ENCODE data around the gene CATSPERE.
A peak's percentile ranks its signal among the peaks of the same experiment; 100 is the strongest.

The CATSPERE gene

GRCh38 chr1:244614879-244615278 lies 153.8 kb downstream of the CATSPERE start:
- Mint-ChIP-seq H3K27ac (no peak overlapping the region), H3K4me1 (no peaks in the 10 kb centered on the region), H3K9me3 (no peaks in the 10 kb centered on the region), H3K36me3 (peaks cover 15% of the 10 kb centered on the region), H3K27me3 (no peaks in the 10 kb centered on the region), H3K4me3 (no peak overlapping the region)
- ATAC-seq, result no peak

DNA sequence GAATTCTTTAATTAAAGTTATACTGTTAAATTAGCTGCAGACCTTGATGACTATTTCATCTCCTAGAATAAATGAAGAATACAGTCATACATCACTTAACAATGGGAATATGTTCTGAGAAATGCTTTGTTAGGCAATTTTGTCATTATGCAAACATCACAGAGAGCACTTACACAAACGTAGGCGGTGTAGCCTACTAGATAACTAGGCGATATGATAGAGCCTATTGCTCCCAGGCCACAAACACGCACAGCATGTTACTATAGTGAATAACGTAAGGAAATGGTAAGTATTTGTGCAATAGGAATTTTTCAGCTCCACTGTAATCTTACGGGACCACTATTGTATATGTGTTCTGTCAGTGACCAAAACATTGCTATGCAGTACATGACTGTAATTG lies 154.2 kb downstream of the CATSPERE start:
- Mint-ChIP-seq H3K27me3 (no peaks in the 10 kb centered on the region), H3K4me1 (no peaks in the 10 kb centered on the region), H3K9me3 (no peaks in the 10 kb centered on the region), H3K27ac (no peak overlapping the region), H3K4me3 (no peak overlapping the region), H3K36me3 (peaks cover 15% of the 10 kb centered on the region)
- no peak for ATAC-seq

GRCh38 chr1:244626709-244627108 lies 165.6 kb downstream of the CATSPERE start:
- H3K27ac Mint-ChIP-seq, result no peak overlapping the region
- H3K27me3 Mint-ChIP-seq, result peaks cover 13% of the 10 kb centered on the region
- peaks cover 5% of the 10 kb centered on the region for H3K36me3 Mint-ChIP-seq
- H3K4me1 Mint-ChIP-seq, result no peaks in the 10 kb centered on the region
- no peak overlapping the region for H3K4me3 Mint-ChIP-seq
- no peak for ATAC-seq
- H3K9me3 Mint-ChIP-seq, result no peaks in the 10 kb centered on the region

GRCh38 chr1:244628789-244629188 lies 167.7 kb downstream of the CATSPERE start:
- no peak for ATAC-seq
- peaks cover 7% of the 10 kb centered on the region for H3K36me3 Mint-ChIP-seq
- H3K27me3 Mint-ChIP-seq, result peaks cover 15% of the 10 kb centered on the region

DNA sequence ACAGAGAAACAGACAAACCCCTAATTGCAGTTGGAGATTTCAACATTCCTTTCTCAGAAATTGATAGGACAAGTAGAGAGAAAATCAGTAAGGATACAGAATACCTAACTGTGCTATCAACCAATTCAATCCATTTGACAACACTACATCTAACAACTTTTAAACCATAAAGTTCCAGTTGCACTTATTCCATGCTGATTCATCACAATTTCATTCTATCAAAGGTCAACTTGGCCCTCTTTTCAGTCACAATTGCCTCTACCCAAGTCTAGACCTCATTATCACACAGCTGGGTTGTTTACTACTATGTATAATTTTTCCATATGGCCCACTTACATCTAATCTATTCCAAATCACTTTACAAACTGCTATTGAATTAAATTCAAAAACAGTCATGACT lies 172.1 kb downstream of the CATSPERE start:
- H3K27me3 Mint-ChIP-seq, result peaks cover 7% of the 10 kb centered on the region
- H3K4me1 Mint-ChIP-seq, result no peaks in the 10 kb centered on the region
- no peak overlapping the region for H3K27ac Mint-ChIP-seq
- peaks cover 7% of the 10 kb centered on the region for H3K36me3 Mint-ChIP-seq
- H3K9me3 Mint-ChIP-seq, result no peaks in the 10 kb centered on the region
- H3K4me3 Mint-ChIP-seq, result no peak overlapping the region
- no peak for ATAC-seq

More at GRCh38 chr1:244628789-244629188, 167.7 kb downstream of the CATSPERE start:
- Mint-ChIP-seq H3K27ac (no peak overlapping the region), H3K4me1 (no peaks in the 10 kb centered on the region), H3K4me3 (no peak overlapping the region), H3K9me3 (no peaks in the 10 kb centered on the region)

GRCh38 chr1:244634546-244634945 lies 173.5 kb downstream of the CATSPERE start:
- no peaks in the 10 kb centered on the region for H3K4me1 Mint-ChIP-seq
- H3K27ac Mint-ChIP-seq, result no peak overlapping the region
- peaks cover 7% of the 10 kb centered on the region for H3K27me3 Mint-ChIP-seq
- H3K4me3 Mint-ChIP-seq, result no peak overlapping the region
- H3K9me3 Mint-ChIP-seq, result no peaks in the 10 kb centered on the region
- peaks cover 7% of the 10 kb centered on the region for H3K36me3 Mint-ChIP-seq
- no peak for ATAC-seq

DNA sequence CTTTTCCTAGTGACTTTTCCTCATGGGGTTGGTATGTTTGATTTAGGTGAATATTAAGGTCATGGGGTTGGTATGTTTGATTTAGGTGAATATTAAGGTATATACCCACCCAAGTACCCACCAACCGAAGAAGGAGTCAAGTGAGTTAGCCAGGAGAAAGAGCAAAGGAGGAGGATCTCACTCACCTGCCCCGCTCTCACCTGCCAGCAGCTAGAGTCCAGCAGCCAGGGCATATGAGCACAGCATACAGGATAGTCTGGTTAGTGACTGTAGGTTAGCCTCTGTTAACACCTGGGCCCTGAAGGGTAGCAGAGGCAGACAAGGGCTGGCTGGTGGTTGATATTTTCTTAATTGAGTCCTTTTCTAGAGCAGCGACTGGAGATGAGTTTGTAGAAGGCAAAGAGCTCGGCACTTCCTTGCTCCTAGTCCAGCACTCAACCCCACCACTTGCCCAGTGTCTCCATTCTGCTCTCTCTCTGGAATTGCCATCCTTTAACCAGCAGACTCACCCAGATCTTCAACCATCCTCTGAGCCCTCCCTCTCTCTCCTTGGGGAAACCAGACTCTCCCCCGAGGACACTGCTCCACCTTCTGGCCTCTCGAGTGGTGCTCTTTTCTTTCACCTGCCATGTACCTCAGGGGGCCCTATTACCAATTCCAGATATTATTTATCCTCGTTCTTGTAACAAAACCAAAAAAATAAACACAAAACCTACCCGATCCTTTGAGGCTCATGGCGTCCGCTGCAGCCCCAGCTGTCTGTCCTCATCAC lies 175.6 kb downstream of the CATSPERE start:
- Mint-ChIP-seq H3K27ac (no peak overlapping the region), H3K4me1 (no peaks in the 10 kb centered on the region), H3K27me3 (peaks cover 3% of the 10 kb centered on the region), H3K36me3 (peaks cover 2% of the 10 kb centered on the region), H3K9me3 (no peaks in the 10 kb centered on the region), H3K4me3 (no peak overlapping the region)
- no peak for ATAC-seq

DNA sequence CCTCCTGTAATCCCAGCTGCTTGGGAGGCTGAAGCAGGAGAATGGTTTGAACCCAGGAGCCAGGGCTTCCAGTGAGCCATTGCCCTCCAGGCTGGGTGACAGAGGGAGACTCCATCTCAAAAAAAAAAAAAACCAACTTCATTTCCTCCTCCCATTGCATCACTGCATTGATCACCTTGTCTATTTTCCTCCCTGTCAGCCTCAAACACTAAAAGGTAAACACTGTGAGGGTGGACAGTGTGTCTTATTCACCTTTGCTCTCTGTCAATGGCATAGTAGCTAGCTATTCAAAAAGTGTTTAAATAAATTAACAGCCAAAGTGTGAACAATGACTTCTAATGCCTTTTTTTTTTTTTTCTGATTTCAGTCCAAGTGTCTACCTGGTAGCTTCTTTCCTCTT lies 178.5 kb downstream of the CATSPERE start:
- no peak overlapping the region for H3K27ac Mint-ChIP-seq
- no peaks in the 10 kb centered on the region for H3K4me1 Mint-ChIP-seq
- ATAC-seq, result no peak
- no peaks in the 10 kb centered on the region for H3K27me3 Mint-ChIP-seq
- H3K9me3 Mint-ChIP-seq, result no peaks in the 10 kb centered on the region
- no peaks in the 10 kb centered on the region for H3K36me3 Mint-ChIP-seq
- H3K4me3 Mint-ChIP-seq, result no peak overlapping the region

DNA sequence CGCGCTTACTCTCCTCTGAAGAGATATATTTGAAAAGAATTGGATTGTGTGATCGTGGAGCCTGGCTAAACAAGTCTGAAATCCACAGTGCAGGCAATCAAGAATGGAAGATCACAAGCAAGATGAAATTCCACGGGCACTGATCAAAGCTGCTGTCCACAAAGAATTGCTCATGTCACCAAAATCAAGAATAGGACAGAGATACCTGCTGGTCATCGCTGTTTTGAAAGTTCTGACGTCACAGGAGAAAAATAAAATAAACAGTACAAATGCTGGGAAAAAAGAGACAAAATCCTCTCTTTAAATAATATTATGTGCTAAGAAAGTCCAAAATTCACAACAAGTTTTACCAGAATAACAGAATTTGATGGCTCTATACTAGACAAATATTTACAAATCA lies 179.8 kb downstream of the CATSPERE start:
- no peak for ATAC-seq
- Mint-ChIP-seq H3K36me3 (no peaks in the 10 kb centered on the region), H3K4me1 (no peaks in the 10 kb centered on the region), H3K27me3 (no peaks in the 10 kb centered on the region), H3K4me3 (no peak overlapping the region), H3K9me3 (no peaks in the 10 kb centered on the region), H3K27ac (no peak overlapping the region)

- no peak overlapping the region for H3K27ac Mint-ChIP-seq
- no peak for ATAC-seq
- H3K9me3 Mint-ChIP-seq, result no peaks in the 10 kb centered on the region
- no peaks in the 10 kb centered on the region for H3K36me3 Mint-ChIP-seq
- H3K27me3 Mint-ChIP-seq, result no peaks in the 10 kb centered on the region
- H3K4me3 Mint-ChIP-seq, result no peak overlapping the region
- H3K4me1 Mint-ChIP-seq, result no peaks in the 10 kb centered on the region
Observed at GRCh38 chr1:244642526-244642925, 181.5 kb downstream of the CATSPERE start.

DNA sequence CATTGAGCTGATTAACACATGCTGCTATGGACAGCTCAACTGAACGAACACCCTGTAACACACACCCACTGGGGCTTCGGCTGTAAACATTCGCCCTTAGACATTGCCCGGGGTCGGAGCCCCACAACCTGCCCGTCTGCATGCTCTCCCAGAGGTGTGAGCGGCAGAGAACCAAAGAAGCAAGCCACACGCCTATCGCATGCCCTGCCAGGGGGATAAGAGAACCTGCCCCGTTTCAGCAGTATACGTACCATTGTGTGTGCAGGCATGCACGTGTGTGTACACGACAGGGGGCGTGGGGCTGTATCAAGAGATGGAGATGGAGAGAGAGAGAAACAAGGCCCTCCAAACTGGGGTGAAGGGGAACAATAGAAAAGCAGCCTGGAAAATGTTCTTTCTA lies 181.9 kb downstream of the CATSPERE start:
- ATAC-seq, result no peak
- Mint-ChIP-seq H3K27ac (no peak overlapping the region), H3K36me3 (no peaks in the 10 kb centered on the region), H3K27me3 (no peaks in the 10 kb centered on the region), H3K9me3 (no peaks in the 10 kb centered on the region), H3K4me3 (no peak overlapping the region), H3K4me1 (no peaks in the 10 kb centered on the region)

DNA sequence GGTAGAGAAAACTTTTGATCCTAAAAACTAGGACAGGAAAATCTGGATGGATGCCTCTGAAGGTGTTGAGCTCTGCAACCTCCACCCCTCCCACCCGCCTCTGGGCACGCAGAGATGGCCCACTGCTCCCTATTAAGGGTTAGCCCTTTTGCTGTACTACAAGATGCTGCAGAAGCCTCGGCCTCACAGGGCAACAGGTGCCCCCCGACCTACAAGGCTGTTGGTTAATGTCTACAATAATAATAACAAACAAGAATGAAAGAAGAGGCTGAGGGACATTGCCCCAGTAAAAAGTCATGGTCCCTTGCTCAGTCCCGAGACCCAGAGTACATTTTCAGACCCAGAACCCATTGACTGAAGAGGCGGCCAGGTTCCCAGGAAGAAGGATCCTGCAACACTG lies 184.3 kb downstream of the CATSPERE start:
- Mint-ChIP-seq H3K4me1 (no peaks in the 10 kb centered on the region), H3K36me3 (no peaks in the 10 kb centered on the region), H3K4me3 (no peak overlapping the region), H3K9me3 (no peaks in the 10 kb centered on the region), H3K27me3 (no peaks in the 10 kb centered on the region), H3K27ac (no peak overlapping the region)
- ATAC-seq, result no peak

- Mint-ChIP-seq H3K27me3 (no peaks in the 10 kb centered on the region), H3K4me3 (no peak overlapping the region), H3K9me3 (no peaks in the 10 kb centered on the region), H3K4me1 (no peaks in the 10 kb centered on the region), H3K27ac (no peak overlapping the region), H3K36me3 (no peaks in the 10 kb centered on the region)
- ATAC-seq, result no peak
Observed at GRCh38 chr1:244645890-244646289, 184.8 kb downstream of the CATSPERE start.

GRCh38 chr1:244647819-244648218 lies 186.7 kb downstream of the CATSPERE start:
- Mint-ChIP-seq H3K36me3 (no peaks in the 10 kb centered on the region), H3K27ac (no peak overlapping the region), H3K9me3 (no peaks in the 10 kb centered on the region), H3K27me3 (no peaks in the 10 kb centered on the region), H3K4me3 (no peak overlapping the region), H3K4me1 (peaks cover 10% of the 10 kb centered on the region)
- no peak for ATAC-seq

DNA sequence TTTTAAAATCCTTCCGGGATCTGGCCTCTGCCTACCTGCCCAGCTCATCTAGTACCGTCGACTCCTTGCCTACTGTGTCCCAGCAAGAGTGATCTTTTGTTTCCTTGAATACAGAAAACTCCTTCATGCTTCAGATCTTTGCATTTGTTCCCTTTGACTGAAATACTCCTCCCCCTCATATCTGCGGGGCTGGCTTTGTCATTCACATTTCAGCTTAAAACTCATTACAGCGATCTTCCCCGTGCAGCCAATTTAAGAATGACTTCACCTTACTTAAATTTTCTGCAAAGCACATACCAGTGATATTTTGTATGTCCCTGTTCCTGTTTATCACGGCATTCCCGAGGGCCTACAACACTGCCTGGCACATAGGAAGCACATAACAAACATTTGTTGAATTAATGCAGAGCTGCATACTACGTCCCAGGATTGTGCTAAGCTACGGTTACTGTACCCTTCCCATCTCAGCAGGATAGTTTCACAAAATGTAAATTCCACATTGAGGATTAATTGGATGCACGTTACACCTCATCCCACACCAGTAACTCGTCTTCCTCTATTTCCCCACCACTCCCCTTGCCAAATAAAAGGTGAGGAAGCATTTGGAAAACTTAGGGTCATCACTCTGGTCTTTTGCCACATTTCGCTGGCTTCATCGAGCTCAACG lies 191.0 kb downstream of the CATSPERE start:
- H3K4me3 Mint-ChIP-seq, result peak overlapping the region; percentile 82
- H3K27me3 Mint-ChIP-seq, result no peaks in the 10 kb centered on the region
- peaks cover 5% of the 10 kb centered on the region for H3K36me3 Mint-ChIP-seq
- no peaks in the 10 kb centered on the region for H3K9me3 Mint-ChIP-seq
- no peak overlapping the region for H3K27ac Mint-ChIP-seq
- no peak for ATAC-seq
- peaks cover 12% of the 10 kb centered on the region for H3K4me1 Mint-ChIP-seq
